NCI-H510A (cell line): ENCODE data around the gene KCNJ2.
A peak's percentile ranks its signal among the peaks of the same experiment; 100 is the strongest.

Source experiments
- DNase-seq: peaks from one replicate; lab custom pipeline; 2025; lab: John Stamatoyannopoulos, UW

The KCNJ2 gene

GRCh38 chr17:70159980-70160379 lies 9.4 kb upstream of the KCNJ2 start:
- DNase-seq, result no peak

DNA sequence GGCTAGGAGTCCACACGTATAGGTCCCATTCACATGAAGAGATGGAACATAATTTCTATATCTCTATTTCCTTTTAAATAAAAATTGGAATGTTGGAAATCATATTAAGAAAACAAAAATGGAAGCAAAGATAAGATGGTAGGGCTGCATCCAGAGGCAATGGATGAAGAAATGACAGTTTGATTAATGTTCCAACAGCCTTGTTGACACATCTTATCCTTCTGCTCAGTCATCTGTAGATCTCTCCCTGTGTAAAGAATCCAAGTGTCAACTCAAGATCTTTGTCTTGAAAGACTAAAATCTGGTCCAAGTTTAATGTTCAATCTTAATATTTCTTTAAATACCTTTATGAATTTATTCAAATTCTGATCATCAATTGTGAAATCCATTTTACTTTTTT lies 7.8 kb upstream of the KCNJ2 start:
- DNase-seq, result no peak

DNA sequence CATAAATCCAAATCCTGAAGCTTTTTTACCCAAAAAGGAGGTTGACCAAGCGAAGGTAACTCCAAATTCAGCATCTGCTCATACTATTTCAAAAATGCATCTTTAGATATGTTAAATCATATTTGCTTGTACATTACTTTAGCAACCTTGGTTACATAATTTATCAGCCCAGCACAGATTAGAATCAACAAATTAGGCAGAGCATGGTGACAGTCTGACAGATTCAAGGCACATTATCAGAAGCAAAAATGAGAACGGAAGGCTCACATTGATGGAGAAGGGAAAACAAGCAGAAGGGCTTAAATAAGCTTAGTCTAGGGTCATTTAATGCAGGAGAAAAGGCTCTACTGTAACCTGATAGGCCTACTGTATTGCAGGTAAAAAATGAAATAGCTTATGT lies 3.9 kb upstream of the KCNJ2 start:
- no peak for DNase-seq

DNA sequence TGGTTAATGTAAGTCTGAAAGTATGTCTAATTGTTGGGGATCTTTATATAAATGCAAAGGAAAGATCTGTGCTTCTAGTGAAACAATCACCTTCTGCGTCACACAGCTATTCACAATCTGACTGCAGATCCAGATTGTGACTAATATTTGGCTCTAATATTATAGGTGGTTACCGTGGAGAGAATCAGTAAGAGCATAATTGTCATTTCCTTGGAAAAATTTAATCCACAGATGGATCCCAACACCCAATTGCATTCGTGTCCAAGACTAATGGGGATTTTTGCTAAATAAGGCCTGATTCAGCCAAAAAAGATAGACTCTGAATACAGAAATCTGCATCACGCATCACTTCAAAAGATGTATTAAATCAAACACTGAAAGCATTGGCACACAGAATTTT lies 2.7 kb upstream of the KCNJ2 start:
- DNase-seq, result no peak

DNA sequence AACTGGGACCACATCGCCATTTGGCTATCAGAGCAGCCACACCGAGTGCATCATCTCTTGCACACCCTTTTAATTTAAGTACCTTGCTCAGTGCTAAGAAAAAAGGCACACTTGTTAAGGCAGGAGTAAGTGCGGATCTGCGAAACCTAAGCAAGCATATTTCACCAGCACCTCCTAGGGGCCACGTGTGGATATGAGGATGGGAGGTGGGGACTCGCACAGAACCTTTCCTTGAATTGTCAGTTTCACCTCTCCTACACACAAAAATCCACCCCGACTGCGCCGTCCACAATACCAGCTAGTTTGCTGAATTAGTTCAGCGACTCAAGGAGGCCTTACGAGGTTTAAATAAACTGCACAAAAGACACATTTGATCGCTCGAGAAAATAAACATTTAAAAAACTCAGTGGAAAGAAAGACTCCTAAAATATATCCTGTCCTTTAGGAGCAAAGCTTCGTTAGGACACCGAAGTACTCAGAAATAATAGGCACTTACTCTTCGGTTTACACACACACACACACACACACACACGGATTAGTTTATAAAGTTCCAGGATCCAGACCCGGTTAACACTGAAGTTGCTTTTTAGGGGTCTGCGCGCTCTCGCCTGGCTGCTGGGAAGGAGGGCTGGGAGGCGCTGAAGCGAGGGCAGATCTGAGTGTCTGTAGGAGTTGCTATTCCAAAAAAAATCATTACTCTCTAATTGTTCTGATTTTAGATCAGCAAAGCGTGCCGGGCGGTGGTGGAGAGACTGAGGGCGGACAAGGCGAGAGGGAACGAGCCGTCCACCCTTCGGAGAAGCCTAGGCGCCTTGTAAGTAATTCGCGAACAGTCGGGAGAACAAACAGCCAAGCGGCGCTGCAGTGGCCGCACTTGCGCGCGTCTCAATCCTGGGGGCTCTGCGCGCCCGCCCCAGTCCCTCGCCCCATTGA lies 1.0 kb upstream of the KCNJ2 start:
- peak; percentile 65 for DNase-seq

DNA sequence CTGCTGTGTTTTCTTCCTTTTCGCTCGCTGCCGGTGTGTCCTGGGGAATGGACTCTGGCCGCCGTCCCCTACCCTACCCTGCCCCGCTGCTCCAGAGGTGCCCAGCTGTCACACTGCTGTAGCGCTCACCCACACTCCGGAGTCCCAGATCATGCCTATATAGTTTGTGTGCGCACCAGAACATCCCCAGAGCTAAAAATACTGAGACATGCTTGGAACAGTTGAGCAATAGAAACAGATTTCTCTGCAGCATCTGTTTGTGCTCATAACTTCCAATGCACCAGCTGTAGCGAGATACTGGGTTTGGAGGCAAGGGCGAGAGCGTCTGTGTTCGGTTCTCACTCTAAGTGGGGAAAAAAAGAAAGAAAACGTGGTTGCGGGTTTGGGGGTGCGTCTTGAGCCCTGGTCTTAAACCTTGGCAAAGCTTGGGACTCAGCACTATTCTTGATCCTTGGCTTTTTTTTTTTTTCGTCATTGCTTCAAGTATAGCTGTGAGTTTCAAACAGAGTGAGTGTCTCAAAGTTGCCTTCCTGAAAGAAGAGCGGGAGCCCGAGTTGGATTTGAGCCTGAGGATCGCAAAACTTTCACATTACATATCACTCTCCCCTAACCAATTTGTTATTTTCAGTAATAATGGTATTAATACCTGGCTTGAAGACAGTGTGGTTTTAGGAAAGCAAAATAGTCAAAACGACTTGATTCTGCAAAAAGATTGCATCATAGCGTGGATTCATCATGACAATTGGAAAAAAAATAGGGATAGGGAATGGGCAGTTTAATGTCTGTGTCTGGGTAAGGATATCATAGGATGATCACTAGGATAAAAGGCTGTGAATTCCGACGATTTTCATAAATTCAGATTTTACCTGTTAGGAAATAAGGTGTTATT lies 621 bp downstream of the KCNJ2 start:
- no peak for DNase-seq

GRCh38 chr17:70171159-70171558 lies 1.8 kb downstream of the KCNJ2 start:
- DNase-seq, result peak; percentile 38

DNA sequence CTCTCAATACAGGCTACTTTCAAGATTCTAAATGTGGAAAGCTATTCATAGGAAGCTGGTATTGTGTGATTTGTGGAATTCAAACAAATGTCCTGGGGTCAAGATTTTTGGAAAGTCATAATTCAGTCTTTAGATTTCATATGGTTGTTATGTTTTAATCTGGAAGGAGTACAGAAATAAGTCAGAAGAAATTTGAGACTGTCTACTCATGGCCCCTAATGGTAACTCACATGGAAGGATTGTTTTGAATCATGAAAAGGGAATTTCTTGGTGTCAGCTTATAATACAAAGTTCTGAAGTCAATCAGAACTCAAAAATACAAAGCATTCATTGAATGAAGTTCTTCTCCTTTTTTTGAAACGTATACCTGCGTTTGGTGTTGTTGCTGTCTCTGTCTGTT lies 3.1 kb downstream of the KCNJ2 start:
- no peak for DNase-seq

DNA sequence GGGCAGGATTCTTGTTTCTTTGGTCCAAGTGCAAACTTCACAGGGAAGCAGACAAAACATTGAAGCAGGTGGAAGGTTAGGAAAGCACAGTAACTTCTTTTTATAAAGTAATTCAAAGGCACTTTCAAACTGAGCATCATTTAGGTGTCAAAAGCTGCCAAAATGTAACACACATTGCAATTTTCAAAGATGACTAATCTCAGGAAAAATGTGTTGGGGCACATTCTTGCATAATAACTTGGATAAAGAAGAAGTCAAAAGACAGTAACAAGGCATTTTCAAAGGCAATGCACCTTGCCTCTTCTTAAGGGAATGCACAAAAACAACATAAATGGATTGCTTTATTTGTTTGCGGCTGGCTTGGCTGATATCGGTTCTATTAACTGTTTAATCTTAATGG lies 3.6 kb downstream of the KCNJ2 start:
- DNase-seq, result no peak

DNA sequence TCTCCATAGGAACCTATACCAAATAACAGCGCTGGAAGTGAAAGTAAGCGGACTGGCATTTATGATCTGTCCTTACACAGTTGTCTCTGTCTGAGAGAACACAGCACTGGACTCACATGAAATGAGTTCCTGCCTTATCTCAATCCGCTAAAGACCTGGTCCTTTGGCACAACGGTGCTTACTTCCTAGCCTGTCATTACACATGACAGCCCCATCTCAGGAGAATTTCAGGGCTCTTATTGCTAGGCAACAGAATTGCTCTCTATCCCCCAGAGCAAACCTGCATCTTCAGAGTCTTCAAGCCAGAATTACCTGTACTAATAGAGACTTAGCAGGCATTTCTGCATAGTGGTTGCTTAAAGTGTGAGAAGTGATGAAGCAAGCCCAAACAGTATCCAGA lies 4.3 kb downstream of the KCNJ2 start:
- no peak for DNase-seq

GRCh38 chr17:70181376-70181775 lies 12.0 kb downstream of the KCNJ2 start:
- peak; percentile 8 for DNase-seq

GRCh38 chr17:70181866-70182265 lies 12.5 kb downstream of the KCNJ2 start:
- DNase-seq, result no peak

- no peak for DNase-seq
Observed at GRCh38 chr17:70183508-70183907, 14.2 kb downstream of the KCNJ2 start.

GRCh38 chr17:70184207-70184606 lies 14.9 kb downstream of the KCNJ2 start:
- no peak for DNase-seq

- no peak for DNase-seq
Observed at GRCh38 chr17:70184770-70185169, 15.4 kb downstream of the KCNJ2 start.

GRCh38 chr17:70185285-70185684 lies 16.0 kb downstream of the KCNJ2 start:
- DNase-seq, result no peak

GRCh38 chr17:70187383-70187782 lies 18.1 kb downstream of the KCNJ2 start:
- DNase-seq, result no peak

DNA sequence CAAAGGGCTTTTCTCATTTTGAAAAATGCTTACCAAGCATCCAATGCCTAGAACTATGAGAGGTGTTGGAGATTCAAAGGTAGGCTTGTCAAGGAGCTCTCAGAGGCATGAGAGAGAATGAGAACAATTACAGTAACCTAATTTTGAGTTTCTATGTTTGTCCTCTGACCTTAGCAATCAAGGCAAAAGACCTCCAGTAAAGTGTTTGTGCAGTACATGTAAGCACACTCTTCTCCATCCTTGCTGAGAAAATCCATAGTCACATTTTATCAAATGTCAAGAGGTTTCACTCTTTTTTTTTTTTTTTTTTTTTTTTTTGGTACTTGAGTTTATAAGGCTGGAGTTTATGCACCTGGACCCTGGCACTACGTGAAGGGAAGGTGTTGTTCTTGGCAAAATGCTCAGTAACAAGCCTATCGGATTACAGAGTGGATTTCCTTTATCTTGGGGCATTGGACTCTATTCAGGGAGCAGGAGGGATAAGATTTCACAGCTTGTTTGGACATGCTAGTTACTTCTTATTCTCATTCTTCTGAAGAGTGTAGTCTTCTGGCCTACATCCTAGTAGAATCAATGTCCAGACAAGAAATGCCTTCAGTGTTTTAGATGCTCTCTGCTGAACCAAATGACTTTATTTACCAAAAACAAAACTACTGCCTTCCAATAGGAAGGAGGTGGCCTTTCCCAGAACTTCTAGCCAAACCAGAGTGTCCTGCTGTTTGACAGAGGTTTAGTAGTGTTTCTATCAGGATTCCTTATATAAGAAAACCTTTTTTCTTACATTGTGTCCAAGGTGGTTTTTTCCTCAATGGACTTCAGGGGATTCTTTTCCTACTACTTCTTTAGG lies 21.9 kb downstream of the KCNJ2 start:
- peak; percentile 51 for DNase-seq

- DNase-seq, result no peak
Observed at GRCh38 chr17:70195091-70195490, 25.8 kb downstream of the KCNJ2 start.

DNA sequence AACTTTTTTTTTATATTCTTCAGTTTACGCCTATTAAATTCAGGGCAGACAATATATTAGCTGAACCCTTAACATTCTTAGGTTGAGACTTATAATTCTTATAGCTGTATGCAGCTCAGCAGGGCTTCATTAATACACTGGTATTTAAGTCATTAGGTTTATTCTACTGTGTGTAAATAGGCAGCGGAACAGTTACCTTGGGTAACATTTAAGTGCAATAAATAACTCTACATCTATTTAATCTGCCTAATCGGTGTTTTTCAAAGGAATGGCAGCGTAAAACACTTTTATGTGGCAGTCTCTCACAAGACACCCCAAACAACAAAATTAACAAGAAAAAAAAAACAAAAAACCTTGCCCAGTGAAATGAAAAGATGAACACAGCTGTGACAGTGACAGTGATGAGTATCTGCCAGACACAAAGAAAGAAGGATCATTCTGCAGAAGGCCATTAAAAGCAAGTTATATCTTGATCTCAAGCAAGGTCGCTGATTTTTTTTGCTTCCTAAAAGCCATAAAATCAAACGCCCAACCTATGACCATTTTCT lies 32.6 kb downstream of the KCNJ2 start:
- DNase-seq, result no peak

- no peak for DNase-seq
Observed at GRCh38 chr17:70202840-70203239, 33.5 kb downstream of the KCNJ2 start.

DNA sequence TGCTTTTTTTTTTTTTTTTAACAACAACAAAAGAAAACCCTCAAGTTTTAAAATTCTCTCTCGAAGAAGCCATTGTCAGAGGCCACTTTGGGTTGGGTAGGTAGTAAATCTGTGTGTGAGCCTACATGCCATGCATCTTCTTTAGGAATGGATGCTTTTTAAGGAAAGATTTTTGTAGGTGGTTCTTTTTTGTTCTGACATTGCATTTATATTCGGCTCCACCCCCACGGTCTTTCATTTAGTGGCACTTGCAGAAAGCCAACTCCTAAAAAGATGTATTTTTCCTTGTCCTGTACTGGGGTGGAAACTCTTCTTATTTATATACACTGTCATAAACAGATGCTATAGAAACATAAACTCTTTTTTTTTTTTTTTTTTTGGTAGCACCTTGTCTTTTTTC lies 35.1 kb downstream of the KCNJ2 start:
- no peak for DNase-seq
